ENCODE results near the gene TOGARAM2.

TOGARAM2 gene

GRCh38 chr2:29024882-29025430 is 43.9 kb downstream of the TOGARAM2 start:
- no peak for DNase-seq (ENCODE audit: low read depth)
- H3K4me3 ChIP-seq (ENCODE audit: low read depth, low read length) = no peak overlapping the region
- TF ChIP-seq, protein P1, sequence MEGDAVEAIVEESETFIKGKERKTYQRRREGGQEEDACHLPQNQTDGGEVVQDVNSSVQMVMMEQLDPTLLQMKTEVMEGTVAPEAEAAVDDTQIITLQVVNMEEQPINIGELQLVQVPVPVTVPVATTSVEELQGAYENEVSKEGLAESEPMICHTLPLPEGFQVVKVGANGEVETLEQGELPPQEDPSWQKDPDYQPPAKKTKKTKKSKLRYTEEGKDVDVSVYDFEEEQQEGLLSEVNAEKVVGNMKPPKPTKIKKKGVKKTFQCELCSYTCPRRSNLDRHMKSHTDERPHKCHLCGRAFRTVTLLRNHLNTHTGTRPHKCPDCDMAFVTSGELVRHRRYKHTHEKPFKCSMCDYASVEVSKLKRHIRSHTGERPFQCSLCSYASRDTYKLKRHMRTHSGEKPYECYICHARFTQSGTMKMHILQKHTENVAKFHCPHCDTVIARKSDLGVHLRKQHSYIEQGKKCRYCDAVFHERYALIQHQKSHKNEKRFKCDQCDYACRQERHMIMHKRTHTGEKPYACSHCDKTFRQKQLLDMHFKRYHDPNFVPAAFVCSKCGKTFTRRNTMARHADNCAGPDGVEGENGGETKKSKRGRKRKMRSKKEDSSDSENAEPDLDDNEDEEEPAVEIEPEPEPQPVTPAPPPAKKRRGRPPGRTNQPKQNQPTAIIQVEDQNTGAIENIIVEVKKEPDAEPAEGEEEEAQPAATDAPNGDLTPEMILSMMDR (conservative IDR thresholded peaks at IDR 0.05; ENCODE audit: low read depth, low read length) = no peak

DNA sequence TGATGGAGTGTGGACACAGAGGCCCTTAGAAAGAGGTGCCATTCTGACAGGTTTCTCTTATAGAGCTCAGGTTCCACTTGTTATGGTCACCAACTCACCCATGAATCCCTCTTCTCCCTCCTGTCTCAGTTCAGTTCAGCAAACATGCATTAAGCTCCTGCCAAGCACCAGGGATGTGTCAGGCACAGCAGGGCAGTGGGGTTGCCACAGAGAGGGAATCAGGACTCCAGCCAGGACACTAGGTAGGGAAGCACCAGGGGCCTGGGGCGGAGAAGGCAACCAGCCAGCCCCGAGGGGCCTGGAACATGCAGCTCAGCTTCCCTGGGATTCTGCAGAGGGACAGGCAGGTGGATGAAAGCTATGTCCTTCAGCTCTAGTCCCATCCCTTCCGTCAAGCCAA is 44.6 kb downstream of the TOGARAM2 start:
- TF ChIP-seq, protein P1 (conservative IDR thresholded peaks at IDR 0.05; ENCODE audit: low read depth, low read length) = no peak
- H3K4me3 ChIP-seq (ENCODE audit: low read depth, low read length) = no peak overlapping the region
- DNase-seq (ENCODE audit: low read depth) = no peak

GRCh38 chr2:29031046-29031445 is 49.9 kb downstream of the TOGARAM2 start:
- H3K4me3 ChIP-seq (ENCODE audit: low read depth, low read length) = no peak overlapping the region
- TF ChIP-seq, protein P1 (conservative IDR thresholded peaks at IDR 0.05; ENCODE audit: low read depth, low read length) = no peak
- no peak for DNase-seq (ENCODE audit: low read depth)

- DNase-seq (ENCODE audit: low read depth) = no peak
- no peak overlapping the region for H3K4me3 ChIP-seq (ENCODE audit: low read depth, low read length)
- TF ChIP-seq, protein P1 (conservative IDR thresholded peaks at IDR 0.05; ENCODE audit: low read depth, low read length) = no peak
Measured at GRCh38 chr2:29032189-29032588, 51.1 kb downstream of the TOGARAM2 start.

DNA sequence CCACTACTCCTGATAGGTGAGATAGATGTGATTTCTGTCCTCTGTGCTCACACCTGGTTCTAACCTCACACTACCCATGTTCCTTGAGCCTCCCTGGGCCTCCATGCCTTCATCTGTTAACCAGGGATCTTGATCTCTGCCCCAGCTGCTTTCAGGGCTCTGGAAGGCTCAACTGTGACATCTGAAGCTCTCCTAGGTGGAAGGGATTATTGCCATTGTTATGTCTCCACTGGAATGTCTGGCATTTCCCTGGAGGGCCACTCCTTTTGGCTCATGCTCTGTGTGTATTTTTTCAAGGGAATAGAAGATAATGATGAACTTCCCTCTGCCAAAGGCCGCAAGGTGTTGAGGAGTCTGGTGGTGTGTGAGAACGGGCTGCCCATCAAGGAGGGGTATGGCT is 52.1 kb downstream of the TOGARAM2 start:
- TF ChIP-seq, protein P1 (conservative IDR thresholded peaks at IDR 0.05; ENCODE audit: low read depth, low read length) = no peak
- no peak overlapping the region for H3K4me3 ChIP-seq (ENCODE audit: low read depth, low read length)
- peak; percentile 51 for DNase-seq (ENCODE audit: low read depth)

GRCh38 chr2:29033656-29034055 is 52.6 kb downstream of the TOGARAM2 start:
- no peak overlapping the region for H3K4me3 ChIP-seq (ENCODE audit: low read depth, low read length)
- DNase-seq (ENCODE audit: low read depth) = no peak
- TF ChIP-seq, protein P1 (conservative IDR thresholded peaks at IDR 0.05; ENCODE audit: low read depth, low read length) = no peak

GRCh38 chr2:29035016-29035745 is 54.1 kb downstream of the TOGARAM2 start:
- no peak for DNase-seq (ENCODE audit: low read depth)
- TF ChIP-seq, protein P1 (conservative IDR thresholded peaks at IDR 0.05; ENCODE audit: low read depth, low read length) = no peak

More at GRCh38 chr2:29035016-29035745, 54.1 kb downstream of the TOGARAM2 start:
- H3K4me3 ChIP-seq (ENCODE audit: low read depth, low read length) = no peak overlapping the region

All from choroid plexus epithelial cell (primary cell).